Bladder microvascular endothelial cell (primary cell): Measurements from ENCODE around the gene BAMBI. TPM values are rescaled to one million over a fixed set of nuclear protein-coding genes. Genes with fewer than 3 reads are reported as not detected.

Experiments
- total RNA-seq: library from RNA; depleted of rRNA; stranded (reverse); fragments of >200 nt; gene quantifications from 2 replicates; pipeline ENCODE4 v1.2.3, GENCODE V29; 2014

BAMBI gene
- 0.32 and 1.6 TPM in 2 replicates for total RNA-seq

DNA sequence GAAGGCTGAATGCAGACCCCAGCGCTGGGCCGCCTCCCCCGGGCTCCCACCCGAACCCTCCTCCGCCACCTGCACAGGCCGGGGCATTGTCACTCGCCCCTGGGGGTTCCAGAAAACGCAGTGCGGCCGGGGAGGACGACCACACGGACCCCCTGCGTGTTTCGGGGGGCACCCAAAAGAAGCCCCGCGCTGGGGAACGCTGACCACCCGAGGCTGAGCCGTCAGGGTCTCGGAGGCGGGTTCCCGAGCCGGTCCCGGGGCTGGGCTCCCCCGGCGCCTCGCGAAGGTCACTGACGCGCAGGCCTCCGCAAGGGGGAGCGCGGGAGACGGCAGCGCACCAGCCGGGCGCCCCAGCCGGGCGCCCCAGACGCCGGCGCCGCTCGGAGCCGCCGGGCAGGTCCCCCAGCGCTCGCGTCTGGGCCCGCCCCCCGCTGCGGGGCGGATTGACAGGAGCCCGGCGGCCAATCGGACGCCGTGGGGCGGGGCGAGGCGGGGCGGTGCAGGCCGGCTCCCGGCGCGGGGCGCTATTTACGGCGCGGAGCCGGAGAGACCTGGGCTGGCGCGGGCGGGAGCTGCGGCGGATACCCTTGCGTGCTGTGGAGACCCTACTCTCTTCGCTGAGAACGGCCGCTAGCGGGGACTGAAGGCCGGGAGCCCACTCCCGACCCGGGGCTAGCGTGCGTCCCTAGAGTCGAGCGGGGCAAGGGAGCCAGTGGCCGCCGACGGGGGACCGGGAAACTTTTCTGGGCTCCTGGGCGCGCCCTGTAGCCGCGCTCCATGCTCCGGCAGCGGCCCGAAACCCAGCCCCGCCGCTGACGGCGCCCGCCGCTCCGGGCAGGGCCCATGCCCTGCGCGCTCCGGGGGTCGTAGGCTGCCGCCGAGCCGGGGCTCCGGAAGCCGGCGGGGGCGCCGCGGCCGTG is at the start of gene BAMBI:
BAMBI (plus strand) TSS at position 554 of the 920 bp plus-strand sequence. CDS start 377 bp downstream, outside the sequence.

Other genes starting within 250 kb of the BAMBI start
- 33.0 and 70.5 TPM in 2 replicates for gene WAC, start 144.4 kb upstream of the BAMBI start, total RNA-seq